HepG2 (cell line): ENCODE results near the gene C20orf202. TPM values are rescaled to one million over a fixed set of nuclear protein-coding genes. Genes with fewer than 3 reads are reported as not detected.

Experiments
- ATAC-seq: fragments of 200-7000 bp; cut with Tn5 transposase; 3 replicates; pipeline ENCODE4 v1.9.1; 2020; ENCODE audit warnings: mild to moderate bottlenecking, moderate library complexity
- BruUV-seq: library from RNA; stranded (reverse); fragments of 400-500 nt; replicated peaks from 2 replicates; lab custom pipeline; 2021; lab: Mats Ljungman, UMichigan
- CTCF ChIA-PET: fragments of 300-600 bp; formaldehyde crosslinking; extraction: SDS; loops from one replicate; lab custom pipeline; 2021; ENCODE audit warnings: low total read pairs, inconsistent platforms, low intra/inter-chr PET ratio; lab: Yijun Ruan, JAX
- POLR2A ChIA-PET: fragments of 350-600 bp; sonication (Branson Sonifier 250); formaldehyde crosslinking; loops from one replicate; lab custom pipeline; 2020; ENCODE audit warnings: antibody characterized with exemption, inconsistent platforms; lab: Yijun Ruan, JAX
- DNase-seq: peaks from one replicate; pipeline ENCODE4 v3.0.0-alpha.2; 2015; ENCODE audit warnings: low spot score
- FAIRE-seq: peaks from 3 replicates; lab custom pipeline; 2011; peaks lifted over from hg19 to GRCh38; lab: Jason Lieb, UNC
- H2AFZ ChIP-seq: one replicate; pipeline ENCODE4 v1.6.1; 2011; ENCODE audit warnings: low read length, inconsistent platforms
- H3K27ac ChIP-seq: fragments of 300-600 bp; 3 replicates; pipeline ENCODE4 v1.8.0; 2011; ENCODE audit warnings: mixed run types, mild to moderate bottlenecking, mixed read lengths, low read length, inconsistent platforms; ENCODE audit not compliant: insufficient read depth; ENCODE audit errors: extremely low read length
- H3K27me3 ChIP-seq, 2 experiments: fragments of 200-600 bp in 1 of 2; 2 replicates in 1 of 2; 3 replicates in 1 of 2; pipeline versions ENCODE4 v1.6.0 to v1.8.0; 2011; ENCODE audit warnings: low read length in 2 of 2, mild to moderate bottlenecking in 2 of 2, moderate library complexity in 2 of 2, inconsistent platforms in 1 of 2; ENCODE audit not compliant: insufficient read depth in 2 of 2, control insufficient read depth in 1 of 2
- H3K36me3 ChIP-seq, 2 experiments: fragments of 200-600 bp in 1 of 2; replicated peaks in 1 of 2; 2 replicates in 1 of 2; 3 replicates in 1 of 2; pipeline versions ENCODE4 v1.5.1 to v1.8.0; 2011; ENCODE audit warnings: low read length in 2 of 2, inconsistent platforms in 1 of 2; ENCODE audit not compliant: insufficient read depth in 2 of 2, control insufficient read depth in 1 of 2
- H3K4me1 ChIP-seq: 2 replicates; pipeline ENCODE4 v1.5.1; 2012; ENCODE audit warnings: low read length, inconsistent platforms; ENCODE audit not compliant: insufficient read depth
- H3K4me2 ChIP-seq: 2 replicates; pipeline ENCODE4 v1.6.0; 2011; ENCODE audit warnings: low read depth, low read length, inconsistent platforms
- H3K4me3 ChIP-seq, 3 experiments: fragments of 200-600 bp in 1 of 3; sonication (generic), shearing (Covaris generic) in 1 of 3; replicated peaks in 1 of 3; 2 replicates each; pipeline ENCODE4 v1.5.1; 2011 to 2016; ENCODE audit warnings: low read length in 3 of 3, inconsistent platforms in 2 of 3, low read depth in 2 of 3, mild to moderate bottlenecking in 2 of 3, control low read depth in 1 of 3, mixed read lengths in 1 of 3; ENCODE audit not compliant: insufficient read depth in 1 of 3
- H3K79me2 ChIP-seq: one replicate; pipeline ENCODE4 v1.6.1; 2011; ENCODE audit warnings: low read length, inconsistent platforms; ENCODE audit not compliant: insufficient read depth
- H3K9ac ChIP-seq: 2 replicates; pipeline ENCODE4 v1.6.0; 2011; ENCODE audit warnings: mild to moderate bottlenecking, low read depth, low read length, inconsistent platforms; ENCODE audit not compliant: insufficient read depth
- H3K9me3 ChIP-seq: 2 replicates; pipeline ENCODE4 v1.5.1; 2012; ENCODE audit warnings: mild to moderate bottlenecking, low read length
- H4K20me1 ChIP-seq: 2 replicates; pipeline ENCODE4 v1.6.0; 2011; ENCODE audit warnings: inconsistent platforms, mild to moderate bottlenecking, low read length, moderate library complexity; ENCODE audit not compliant: insufficient read depth
- BCLAF1 ChIP-seq: fragments of 450-650 bp; IDR thresholded peaks from 2 replicates; pipeline ENCODE4 v1.6.1; 2017; ENCODE audit warnings: mild to moderate bottlenecking
- CCDC6 ChIP-seq: sonication (generic); formaldehyde crosslinking; IDR thresholded peaks from 2 replicates; pipeline ENCODE4 v1.8.1; 2022; ENCODE audit warnings: mild to moderate bottlenecking, missing genetic modification reagents, moderate library complexity
- ELF3 ChIP-seq: IDR thresholded peaks from 2 replicates; pipeline ENCODE4 v1.6.1; 2016; ENCODE audit warnings: missing genetic modification reagents, missing compliant biosample characterization
- PHF8 ChIP-seq: sonication (generic); formaldehyde crosslinking; IDR thresholded peaks from 2 replicates; pipeline ENCODE4 v1.5.0; 2020; ENCODE audit warnings: missing genetic modification reagents
- POLR2AphosphoS2 ChIP-seq: IDR thresholded peaks from 2 replicates; pipeline ENCODE4 v1.6.1; 2011; ENCODE audit warnings: low read depth, low read length, improper control_type of control experiment
- RFXANK ChIP-seq: IDR thresholded peaks from 2 replicates; pipeline ENCODE4 v1.6.1; 2016
- SIN3B ChIP-seq: fragments of 150-350 bp; IDR thresholded peaks from 2 replicates; pipeline ENCODE4 v1.6.1; 2014; ENCODE audit warnings: low read length
- SUZ12 ChIP-seq: fragments of 150-350 bp; IDR thresholded peaks from 2 replicates; pipeline ENCODE4 v1.6.1; 2014; ENCODE audit warnings: low read depth, low read length
- TEAD3 ChIP-seq: optimal IDR thresholded peaks from 2 replicates; pipeline ENCODE3; 2016; ENCODE audit warnings: borderline replicate concordance
- YEATS4 ChIP-seq: sonication (generic); formaldehyde crosslinking; IDR thresholded peaks from 2 replicates; pipeline ENCODE4 v1.4.0; 2020; ENCODE audit warnings: missing genetic modification reagents, borderline replicate concordance
- ZBTB7A ChIP-seq: sonication (generic); formaldehyde crosslinking; IDR thresholded peaks from 2 replicates; pipeline ENCODE4 v1.8.0; 2022; ENCODE audit warnings: mild to moderate bottlenecking, missing genetic modification reagents
- ZFP41 ChIP-seq: sonication (generic); formaldehyde crosslinking; IDR thresholded peaks from 2 replicates; pipeline ENCODE4 v1.4.0; 2020; ENCODE audit warnings: mild to moderate bottlenecking, missing genetic modification reagents, borderline replicate concordance
- ZNF235 ChIP-seq: sonication (generic); formaldehyde crosslinking; IDR thresholded peaks from 2 replicates; pipeline ENCODE4 v1.8.1; 2023; ENCODE audit warnings: mild to moderate bottlenecking, missing genetic modification reagents, borderline replicate concordance
- ZNF263 ChIP-seq: sonication (generic); formaldehyde crosslinking; IDR thresholded peaks from 2 replicates; pipeline ENCODE4 v1.4.0; 2020; ENCODE audit warnings: missing genetic modification reagents
- ZNF382 ChIP-seq: sonication (generic); formaldehyde crosslinking; IDR thresholded peaks from 2 replicates; pipeline ENCODE4 v1.5.0; 2020; ENCODE audit warnings: missing genetic modification reagents, mild to moderate bottlenecking, borderline replicate concordance
- ZNF674 ChIP-seq: sonication (generic); formaldehyde crosslinking; IDR thresholded peaks from 2 replicates; pipeline ENCODE4 v1.5.0; 2020; ENCODE audit warnings: low read depth, mild to moderate bottlenecking, missing genetic modification reagents
- WGBS: methylation state at CpG from one replicate; pipeline ENCODE4 v1.1.6; 2017; ENCODE audit warnings: low lambda C conversion rate; 5-methylcytosine and 5-hydroxymethylcytosine counted together
- in situ Hi-C: cut with HindIII; loops from 2 replicates; pipeline ENCODE4 v1.10.0; 2017; ENCODE audit warnings: low pct_unique_long_range_greater_than_20kb; ENCODE audit not compliant: extremely low pct_ligation_motif_present
- intact Hi-C: fragments of 100-400 bp; cut with micrococcal nuclease; formaldehyde crosslinking; loops from one replicate; pipeline ENCODE4 v1.10.0; 2022; ENCODE audit not compliant: unreplicated experiment
- polyA plus RNA-seq, 8 experiments: library from polyadenylated mRNA; depleted of rRNA in 3 of 8; stranded (reverse) in 7 of 8; unstranded in 1 of 8; fragments of >200 nt; fragmentation: Illumina TruSeq in 4 of 8; extraction: Trizol in 4 of 8; gene quantifications; 2 replicates each; pipeline versions ENCODE4 v1.2.1 to v1.2.3, GENCODE V29; 2011 to 2016; ENCODE audit warnings: low read depth in 4 of 8, missing spikeins in 1 of 8, mixed read lengths in 1 of 8; ENCODE audit not compliant: insufficient read depth in 1 of 8
- total RNA-seq, 5 experiments: library from RNA; depleted of rRNA; stranded (reverse); fragments of >200 nt; fragmentation: Illumina TruSeq; extraction: Trizol; gene quantifications; 2 replicates each; pipeline ENCODE4 v1.2.3, GENCODE V29; 2016; ENCODE audit warnings: low read depth in 1 of 5
- TF ChIP-seq, protein P1 (sequence below): sonication (generic); formaldehyde crosslinking; conservative IDR thresholded peaks from 2 replicates; pipeline ENCODE4 v1.5.0; 2020; ENCODE audit warnings: missing genetic modification reagents
- TF ChIP-seq, protein P2 (sequence below): sonication (generic); formaldehyde crosslinking; IDR thresholded peaks from 2 replicates; pipeline ENCODE4 v1.4.0; 2020; ENCODE audit warnings: missing genetic modification reagents, borderline replicate concordance
- TF ChIP-seq, protein P3 (sequence below): sonication (generic); formaldehyde crosslinking; IDR thresholded peaks from 2 replicates; pipeline ENCODE4 v1.8.0; 2022; ENCODE audit warnings: low read depth, missing genetic modification reagents

The C20orf202 gene
- total and polyA plus RNA-seq, 2 of the 13 experiments (the other 11 are each of a cell fraction or from before 2014, with no cell fraction given), result 0.20 to 1.2 TPM

DNA sequence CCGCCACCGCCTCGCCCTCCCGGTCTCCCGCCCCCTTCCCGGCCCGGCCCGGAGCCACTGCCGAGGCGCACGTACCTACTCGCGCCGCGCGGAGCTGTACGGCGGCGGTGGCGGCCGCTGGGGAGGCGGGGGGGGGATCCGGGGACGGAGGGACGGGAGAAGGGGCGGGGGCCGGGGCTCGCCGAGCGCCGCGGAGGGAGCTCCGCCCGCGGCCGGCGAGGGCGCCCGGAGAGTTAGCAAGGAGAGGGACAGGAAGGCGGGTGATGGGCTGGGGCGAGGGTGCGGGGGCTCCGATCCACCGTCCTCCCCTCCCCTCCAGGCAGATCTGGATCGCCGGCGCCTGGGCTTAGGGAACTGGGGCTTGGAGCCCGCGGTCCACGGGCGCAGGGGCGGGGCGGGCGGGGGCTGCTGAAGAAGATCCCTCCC, 17.9 kb upstream of the C20orf202 start:
- no peak overlapping the region for H2AFZ ChIP-seq
- no peaks in the 10 kb centered on the region for H3K9me3 ChIP-seq
- H3K27ac ChIP-seq, result no peak overlapping the region
- peak overlapping the region; percentile 68 for H3K9ac ChIP-seq
- intact Hi-C loops (loop anchor here (10.0 kb wide), 1 partner anchor 371 kb away; no protein-coding TSS in a partner anchor), in situ Hi-C loops (loop anchor here (5.0 to 10.0 kb wide), 3 partner anchors 68 to 371 kb away; partner anchors contain the start of gene PSMF1)
- ChIA-PET POLR2A (no interaction called here), CTCF (interaction anchor here (1.6 to 2.7 kb wide), 4 partner anchors 28 to 369 kb away, joined by 4 to 12 read pairs (median 4); no protein-coding TSS in a partner anchor)
- no TSS peak for BruUV-seq
- ATAC-seq, result peak; percentile 18
- no peak for DNase-seq
- peaks cover 60% of the 10 kb centered on the region for H3K4me1 ChIP-seq
- no peak for FAIRE-seq
- H3K4me3 ChIP-seq, result peak overlapping the region; percentile 56 to 75 (median 69)
- WGBS, result under 1% methylated on average over 20 of the region's 54 CpGs
- H3K4me2 ChIP-seq, result peak overlapping the region; percentile 81
- H4K20me1 ChIP-seq, result no peaks in the 10 kb centered on the region
- H3K27me3 ChIP-seq, result no peaks in the 10 kb centered on the region; a peak in 1 of 5 replicates
- H3K36me3 ChIP-seq, result peaks cover 0 to 4% of the 10 kb centered on the region in 2 experiments; a peak in 1 of 5 replicates
- no peaks in the 10 kb centered on the region for H3K79me2 ChIP-seq
- TF ChIP-seq YEATS4 (CRISPR knock-in tag), result peak; percentile 24; the same call in 1 of the 2 replicates
- TF ChIP-seq ZBTB7A (CRISPR knock-in tag), result peak; percentile 2; the same call in 1 of the 2 replicates
- TF ChIP-seq, protein P1, sequence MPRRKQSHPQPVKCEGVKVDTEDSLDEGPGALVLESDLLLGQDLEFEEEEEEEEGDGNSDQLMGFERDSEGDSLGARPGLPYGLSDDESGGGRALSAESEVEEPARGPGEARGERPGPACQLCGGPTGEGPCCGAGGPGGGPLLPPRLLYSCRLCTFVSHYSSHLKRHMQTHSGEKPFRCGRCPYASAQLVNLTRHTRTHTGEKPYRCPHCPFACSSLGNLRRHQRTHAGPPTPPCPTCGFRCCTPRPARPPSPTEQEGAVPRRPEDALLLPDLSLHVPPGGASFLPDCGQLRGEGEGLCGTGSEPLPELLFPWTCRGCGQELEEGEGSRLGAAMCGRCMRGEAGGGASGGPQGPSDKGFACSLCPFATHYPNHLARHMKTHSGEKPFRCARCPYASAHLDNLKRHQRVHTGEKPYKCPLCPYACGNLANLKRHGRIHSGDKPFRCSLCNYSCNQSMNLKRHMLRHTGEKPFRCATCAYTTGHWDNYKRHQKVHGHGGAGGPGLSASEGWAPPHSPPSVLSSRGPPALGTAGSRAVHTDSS (CRISPR knock-in tag), result no peak
- no peak for TF ChIP-seq ZNF235 (CRISPR knock-in tag)
- 0 out of 2 replicates have a peak, but pooled peaks have one; percentile 11 for TF ChIP-seq PHF8
- TF ChIP-seq ELF3 (CRISPR knock-in tag), result no peak
- TF ChIP-seq CCDC6, result peak; percentile 32; the same call in 1 of the 2 replicates
- TF ChIP-seq, protein P2, sequence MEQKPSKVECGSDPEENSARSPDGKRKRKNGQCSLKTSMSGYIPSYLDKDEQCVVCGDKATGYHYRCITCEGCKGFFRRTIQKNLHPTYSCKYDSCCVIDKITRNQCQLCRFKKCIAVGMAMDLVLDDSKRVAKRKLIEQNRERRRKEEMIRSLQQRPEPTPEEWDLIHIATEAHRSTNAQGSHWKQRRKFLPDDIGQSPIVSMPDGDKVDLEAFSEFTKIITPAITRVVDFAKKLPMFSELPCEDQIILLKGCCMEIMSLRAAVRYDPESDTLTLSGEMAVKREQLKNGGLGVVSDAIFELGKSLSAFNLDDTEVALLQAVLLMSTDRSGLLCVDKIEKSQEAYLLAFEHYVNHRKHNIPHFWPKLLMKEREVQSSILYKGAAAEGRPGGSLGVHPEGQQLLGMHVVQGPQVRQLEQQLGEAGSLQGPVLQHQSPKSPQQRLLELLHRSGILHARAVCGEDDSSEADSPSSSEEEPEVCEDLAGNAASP (CRISPR knock-in tag), result 0 out of 2 replicates have a peak, but pooled peaks have one; percentile 17
- TF ChIP-seq RFXANK (CRISPR knock-in tag), result no peak
- no peak for TF ChIP-seq ZNF674 (CRISPR knock-in tag)
- TF ChIP-seq POLR2AphosphoS2, result no peak
- TF ChIP-seq ZNF263 (CRISPR knock-in tag), result peak; percentile 29; the same call in 1 of the 2 replicates
- TF ChIP-seq TEAD3 (CRISPR knock-in tag), result peak; percentile 2
- TF ChIP-seq, protein P3, sequence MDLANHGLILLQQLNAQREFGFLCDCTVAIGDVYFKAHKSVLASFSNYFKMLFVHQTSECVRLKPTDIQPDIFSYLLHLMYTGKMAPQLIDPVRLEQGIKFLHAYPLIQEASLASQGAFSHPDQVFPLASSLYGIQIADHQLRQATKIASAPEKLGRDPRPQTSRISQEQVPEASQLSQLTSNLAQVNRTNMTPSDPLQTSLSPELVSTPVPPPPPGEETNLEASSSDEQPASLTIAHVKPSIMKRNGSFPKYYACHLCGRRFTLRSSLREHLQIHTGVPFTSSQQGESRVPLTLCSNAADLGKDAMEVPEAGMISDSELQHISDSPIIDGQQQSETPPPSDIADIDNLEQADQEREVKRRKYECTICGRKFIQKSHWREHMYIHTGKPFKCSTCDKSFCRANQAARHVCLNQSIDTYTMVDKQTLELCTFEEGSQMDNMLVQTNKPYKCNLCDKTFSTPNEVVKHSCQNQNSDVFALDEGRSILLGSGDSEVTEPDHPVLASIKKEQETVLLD (CRISPR knock-in tag), result no peak; the same call in 1 of the 2 replicates
- no peak for TF ChIP-seq ZFP41 (CRISPR knock-in tag)
- TF ChIP-seq BCLAF1, result no peak
- no peak for TF ChIP-seq SIN3B
- no peak for TF ChIP-seq ZNF382 (CRISPR knock-in tag)
- TF ChIP-seq SUZ12, result no peak
